Transverse colon (tissue), 4 donors: ENCODE measurements around the gene COLEC11. TPM values are rescaled to one million over a fixed set of nuclear protein-coding genes. Genes with fewer than 3 reads are reported as not detected.
A peak's percentile ranks its signal among the peaks of the same experiment; 100 is the strongest.

Experiments
- DNase-seq: peaks from one replicate; pipeline ENCODE4 v3.0.0-alpha.2; 2019
- H3K27ac ChIP-seq, 4 donors: fragments of 200-600 bp; sonication (generic); 2 replicates each; pipeline ENCODE4 v1.5.1; 2016 to 2018; ENCODE audit warnings: inconsistent platforms in 4 of 4
- H3K27me3 ChIP-seq: fragments of 200-600 bp; sonication (generic); 2 replicates; pipeline ENCODE4 v1.5.1; 2017; ENCODE audit warnings: inconsistent platforms
- H3K36me3 ChIP-seq, 4 donors: fragments of 200-600 bp; sonication (generic); 2 replicates each; pipeline ENCODE4 v1.5.1; 2017 to 2019; ENCODE audit warnings: inconsistent platforms in 4 of 4
- H3K4me1 ChIP-seq, 4 donors: fragments of 200-600 bp; sonication (generic); 2 replicates each; pipeline ENCODE4 v1.5.1; 2017 to 2020; ENCODE audit warnings: inconsistent platforms in 4 of 4
- H3K4me3 ChIP-seq, 4 donors: fragments of 200-600 bp; sonication (generic); 1 replicate in 1 of 4; 2 replicates in 3 of 4; pipeline versions ENCODE4 v1.5.1 to v1.6.1; 2017 to 2019; ENCODE audit warnings: inconsistent platforms in 4 of 4
- H3K9me3 ChIP-seq, 2 donors: fragments of 200-600 bp; sonication (generic); 2 replicates each; pipeline ENCODE4 v1.5.1; 2017 to 2019; ENCODE audit warnings: inconsistent platforms in 2 of 2
- CTCF ChIP-seq, 5 experiments: fragments of 200-600 bp in 3 of 5; fragments of 450-650 bp in 2 of 5; sonication (generic) in 3 of 5; IDR thresholded peaks; 1 replicate in 2 of 5; 2 replicates in 3 of 5; pipeline ENCODE4 v1.5.1; 2016 to 2017; ENCODE audit warnings: antibody characterized with exemption in 5 of 5, inconsistent platforms in 3 of 5, mild to moderate bottlenecking in 2 of 5, moderate library complexity in 1 of 5
- EP300 ChIP-seq: sonication (generic); formaldehyde crosslinking; IDR thresholded peaks from one replicate; pipeline ENCODE4 v1.6.1; 2017; ENCODE audit warnings: antibody characterized with exemption, low read depth
- POLR2A ChIP-seq: fragments of 450-650 bp; IDR thresholded peaks from one replicate; pipeline ENCODE4 v1.6.1; 2016; ENCODE audit warnings: antibody characterized with exemption, mild to moderate bottlenecking, moderate library complexity
- POLR2AphosphoS5 ChIP-seq, 3 donors: sonication (generic); formaldehyde crosslinking; IDR thresholded peaks; one replicate each; pipeline ENCODE4 v1.6.1; 2016; ENCODE audit warnings: antibody characterized with exemption in 3 of 3
- WGBS, 2 donors: methylation state at CpG; one replicate each; pipeline ENCODE4 v1.1.5; 2018; ENCODE audit warnings: low coverage in 1 of 2; 5-methylcytosine and 5-hydroxymethylcytosine counted together
- in situ Hi-C, 4 donors: fragments of 200-750 bp; cut with MboI; loops; one replicate each; pipeline versions ENCODE4 v1.15.0 to v1.15.1; 2017; ENCODE audit warnings: low sequenced_read_pairs in 3 of 4, low pct_ligation_motif_present in 1 of 4, low pct_unique_long_range_greater_than_20kb in 1 of 4
- intact Hi-C: fragments of 100-400 bp; cut with DNase I; formaldehyde crosslinking; loops from one replicate; pipeline ENCODE4 v1.15.1; 2023; ENCODE audit warnings: low total_unique reads
- total RNA-seq, 4 donors: library from RNA; depleted of rRNA; stranded (reverse); fragments of >200 nt; gene quantifications; one replicate each; pipeline ENCODE4 v1.1.0, GENCODE V29; 2016

The COLEC11 gene
- total RNA-seq, 4 donors from 2014 or later, result 1.6 to 2.0 TPM; not detected in 2

DNA sequence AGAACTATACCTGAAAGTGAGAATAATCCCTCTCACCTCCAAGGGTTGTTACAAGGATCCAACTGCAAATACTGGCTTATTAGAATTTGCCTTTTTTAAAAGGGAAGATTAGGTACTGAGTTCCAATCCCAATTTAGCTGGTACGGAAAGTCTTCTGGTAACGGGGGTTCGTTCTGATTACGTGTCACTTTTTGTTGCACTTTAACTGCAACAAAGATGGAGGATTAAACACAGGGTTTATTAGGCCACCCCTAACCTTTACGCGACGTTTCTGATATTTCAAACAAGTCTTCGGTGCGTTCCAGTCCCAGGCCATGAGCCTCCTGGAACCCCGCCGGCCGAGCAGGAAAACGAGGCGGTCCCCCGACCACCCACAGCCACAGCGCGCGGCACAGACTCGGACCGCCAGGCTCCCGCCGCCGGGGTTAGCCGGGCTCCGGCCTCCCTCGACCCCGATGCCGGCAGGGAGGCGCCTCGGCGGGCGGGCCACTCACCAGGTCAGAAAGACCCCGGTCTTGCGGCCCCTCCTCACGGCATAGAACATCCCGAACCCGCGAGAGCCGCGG is 37.2 kb upstream of the COLEC11 start:
- TF ChIP-seq POLR2AphosphoS5 (IDR thresholded peaks at IDR 0.05) (no peak), EP300 (no peak), CTCF (IDR thresholded peaks at IDR 0.05) (no peak), POLR2A (no peak)
- Histone ChIP-seq H3K4me3 (peak overlapping the region; percentile 88 to 95 (median 94)), H3K4me1 (peaks cover 8 to 17% (median 17%) of the 10 kb centered on the region in 4 donors), H3K27ac (peak overlapping the region; percentile 92 to 97 (median 95)), H3K36me3 (peaks cover 0 to 23% (median 10%) of the 10 kb centered on the region in 4 donors), H3K9me3 (no peaks in the 10 kb centered on the region), H3K27me3 (no peaks in the 10 kb centered on the region)
- WGBS, 2 donors, result 0% methylated on average over 4 to 20 of the region's 40 CpGs
- intact Hi-C loops (no loop called here), in situ Hi-C loops (no loop called here)
- DNase-seq, result no peak

- H3K27me3 ChIP-seq, result no peaks in the 10 kb centered on the region
- in situ Hi-C loops (no loop called here), intact Hi-C loops (no loop called here)
- H3K9me3 ChIP-seq, result no peaks in the 10 kb centered on the region
- TF ChIP-seq EP300, result no peak
- no peak for TF ChIP-seq CTCF (IDR thresholded peaks at IDR 0.05)
- peak; percentile 97 to 98 (median 98) for TF ChIP-seq POLR2AphosphoS5 (IDR thresholded peaks at IDR 0.05)
- peak; percentile 90 for TF ChIP-seq POLR2A
- H3K27ac ChIP-seq, result peak within 1 kb of the TSS; percentile 92 to 97 (median 95)
- H3K4me1 ChIP-seq, result peaks cover 8 to 17% (median 17%) of the 10 kb centered on the region in 4 donors
- H3K4me3 ChIP-seq, result peak within 1 kb of the TSS; percentile 88 to 95 (median 94)
- peaks cover 0 to 23% (median 10%) of the 10 kb centered on the region in 4 donors for H3K36me3 ChIP-seq
- 0% methylated on average over 36 of the region's 67 CpGs; no CpG with 5 or more reads in 1 of the 2 donors for WGBS, 2 donors
- DNase-seq, result peak; percentile 99
Measured at GRCh38 chr2:3558205-3559014, 36.5 kb upstream of the COLEC11 start, which contains the start of gene RNASEH1. RNASEH1 (minus strand) TSS chr2:3558333; CDS start chr2:3558260, 73 bp downstream.

DNA sequence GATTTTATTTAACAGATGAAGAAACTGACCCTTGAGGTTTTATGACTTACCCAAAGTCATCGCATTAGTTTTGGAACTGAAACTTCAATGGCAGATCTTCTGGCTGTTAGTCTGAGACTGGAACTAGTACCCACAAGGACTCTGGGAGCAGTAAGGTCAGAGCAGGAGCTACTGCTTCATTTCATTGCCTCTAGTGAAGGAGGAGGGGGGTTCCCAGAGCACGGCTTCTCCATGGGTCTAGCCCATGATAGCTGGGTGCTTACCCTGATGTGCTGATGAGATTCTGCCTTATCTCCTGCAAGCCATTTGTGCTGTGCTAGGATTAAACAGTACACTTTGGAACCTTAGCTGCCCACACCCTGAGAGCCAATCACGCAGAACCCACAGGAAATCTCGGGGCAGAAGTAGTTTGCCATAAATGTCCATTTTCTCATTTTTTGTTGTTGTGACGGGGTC is 31.4 kb upstream of the COLEC11 start:
- Histone ChIP-seq H3K9me3 (no peaks in the 10 kb centered on the region), H3K27ac (no peak overlapping the region), H3K27me3 (no peaks in the 10 kb centered on the region), H3K4me1 (peaks cover 5 to 7% (median 6%) of the 10 kb centered on the region in 4 donors), H3K4me3 (no peak overlapping the region), H3K36me3 (no peaks in the 10 kb centered on the region)
- TF ChIP-seq CTCF (IDR thresholded peaks at IDR 0.05) (no peak), EP300 (no peak), POLR2AphosphoS5 (IDR thresholded peaks at IDR 0.05) (no peak), POLR2A (no peak)
- intact Hi-C loops (no loop called here), in situ Hi-C loops (no loop called here)
- 79% methylated on average over 5 of the region's 5 CpGs; no CpG with 5 or more reads in 1 of the 2 donors for WGBS, 2 donors
- DNase-seq, result no peak

- Histone ChIP-seq H3K9me3 (no peaks in the 10 kb centered on the region), H3K4me1 (no peaks in the 10 kb centered on the region), H3K27ac (no peak overlapping the region), H3K36me3 (no peaks in the 10 kb centered on the region), H3K4me3 (no peak overlapping the region), H3K27me3 (no peaks in the 10 kb centered on the region)
- intact Hi-C loops, result no loop called here
- 70 to 80% methylated on average over 5 to 6 of the region's 6 CpGs for WGBS, 2 donors
- TF ChIP-seq EP300 (no peak), CTCF (IDR thresholded peaks at IDR 0.05) (no peak), POLR2A (no peak), POLR2AphosphoS5 (IDR thresholded peaks at IDR 0.05) (no peak)
- in situ Hi-C loops, result no loop called here
- DNase-seq, result no peak
Measured at GRCh38 chr2:3565117-3565516, 29.8 kb upstream of the COLEC11 start.
